GM12878 (cell line): Measurements from ENCODE around the gene ZNF573. TPM values are rescaled to one million over a fixed set of nuclear protein-coding genes. Genes with fewer than 3 reads are reported as not detected.

Source experiments
- ATAC-seq: fragments of 200-7000 bp; cut with Tn5 transposase; 3 replicates; pipeline ENCODE4 v1.9.1; 2020; ENCODE audit warnings: mild to moderate bottlenecking, moderate library complexity
- BruUV-seq: library from RNA; stranded (reverse); fragments of 400-500 nt; replicated peaks from 2 replicates; lab custom pipeline; 2021; lab: Mats Ljungman, UMichigan
- CTCF ChIA-PET: fragments of 300-600 bp; sonication (Branson Sonifier 250); formaldehyde crosslinking; extraction: SDS; loops from one replicate; lab custom pipeline; 2021; ENCODE audit warnings: inconsistent platforms; lab: Yijun Ruan, JAX
- POLR2A ChIA-PET: fragments of 350-600 bp; formaldehyde crosslinking; extraction: SDS; loops from one replicate; lab custom pipeline; 2021; ENCODE audit warnings: inconsistent platforms; lab: Charles Lee
- RAD21 ChIA-PET: fragments of 300-600 bp; sonication (Branson Sonifier 250); formaldehyde crosslinking; loops from one replicate; lab custom pipeline; 2023; ENCODE audit warnings: antibody characterized with exemption; ENCODE audit not compliant: unreplicated experiment; lab: Charles Lee
- SMC1A ChIA-PET: fragments of 300-600 bp; sonication (Branson Sonifier 250); formaldehyde crosslinking; loops from one replicate; lab custom pipeline; 2023; ENCODE audit not compliant: unreplicated experiment, uncharacterized antibody; lab: Charles Lee
- DNase-seq: peaks from one replicate; pipeline ENCODE4 v3.0.0-alpha.2; 2011; ENCODE audit warnings: low read depth, low spot score
- FAIRE-seq: peaks from 3 replicates; lab custom pipeline; 2011; peaks lifted over from hg19 to GRCh38; lab: Jason Lieb, UNC
- H2AFZ ChIP-seq: 2 replicates; pipeline ENCODE4 v1.6.0; 2011; ENCODE audit warnings: low read depth, low read length, control low read depth; ENCODE audit not compliant: control insufficient read depth
- H3K27ac ChIP-seq: 2 replicates; pipeline ENCODE4 v1.5.1; 2011; ENCODE audit warnings: control low read depth; ENCODE audit not compliant: control insufficient read depth, insufficient read depth
- H3K27me3 ChIP-seq, 2 experiments: replicated peaks in 1 of 2; 2 replicates each; pipeline versions ENCODE4 v1.6.0 to v1.6.1; 2011; ENCODE audit warnings: low read length in 1 of 2; ENCODE audit not compliant: control insufficient read depth in 2 of 2, insufficient read depth in 2 of 2
- H3K36me3 ChIP-seq, 2 experiments: 2 replicates each; pipeline ENCODE4 v1.5.1; 2011; ENCODE audit warnings: low read length in 1 of 2; ENCODE audit not compliant: control insufficient read depth in 2 of 2, insufficient read depth in 2 of 2
- H3K4me1 ChIP-seq: 2 replicates; pipeline ENCODE4 v1.6.1; 2011; ENCODE audit warnings: mild to moderate bottlenecking, low read length, moderate library complexity, mixed read lengths; ENCODE audit not compliant: control insufficient read depth, insufficient read depth
- H3K4me2 ChIP-seq: 2 replicates; pipeline ENCODE4 v1.6.0; 2011; ENCODE audit warnings: control low read depth; ENCODE audit not compliant: control insufficient read depth, insufficient read depth
- H3K4me3 ChIP-seq: fragments of 200-600 bp; sonication (generic); 2 replicates; pipeline ENCODE4 v1.5.1; 2016
- H3K79me2 ChIP-seq: 2 replicates; pipeline ENCODE4 v1.6.0; 2011; ENCODE audit warnings: low read length; ENCODE audit not compliant: control insufficient read depth, insufficient read depth
- H3K9ac ChIP-seq: 2 replicates; pipeline ENCODE4 v1.8.0; 2011; ENCODE audit warnings: low read length, control low read depth, mixed read lengths; ENCODE audit not compliant: control insufficient read depth, insufficient read depth
- H3K9me3 ChIP-seq: replicated peaks from 3 replicates; pipeline ENCODE4 v1.5.1; 2011; ENCODE audit warnings: mild to moderate bottlenecking, low read length; ENCODE audit not compliant: control insufficient read depth, insufficient read depth
- H4K20me1 ChIP-seq: 2 replicates; pipeline ENCODE4 v1.6.0; 2011; ENCODE audit not compliant: control insufficient read depth, insufficient read depth
- CREB1 ChIP-seq: IDR thresholded peaks from 2 replicates; pipeline ENCODE4 v1.6.1; 2012; ENCODE audit warnings: low read depth, mild to moderate bottlenecking, inconsistent platforms
- CREM ChIP-seq: IDR thresholded peaks from 2 replicates; pipeline ENCODE4 v1.6.1; 2014; ENCODE audit warnings: antibody characterized with exemption, low read depth
- FOXK2 ChIP-seq: fragments of 450-650 bp; IDR thresholded peaks from 2 replicates; pipeline ENCODE4 v1.6.1; 2017; ENCODE audit warnings: mild to moderate bottlenecking, moderate library complexity
- GATAD2B ChIP-seq: fragments of 450-650 bp; conservative IDR thresholded peaks from 2 replicates; pipeline ENCODE4 v1.6.1; 2017; ENCODE audit warnings: low read depth, mild to moderate bottlenecking, moderate library complexity
- MEF2A ChIP-seq: IDR thresholded peaks from 2 replicates; pipeline ENCODE4 v1.6.1; 2011; ENCODE audit warnings: low read depth, mild to moderate bottlenecking, low read length, moderate library complexity; ENCODE audit not compliant: insufficient read depth
- NFIC ChIP-seq: IDR thresholded peaks from 2 replicates; pipeline ENCODE4 v1.6.1; 2012; ENCODE audit warnings: low read depth, mild to moderate bottlenecking, inconsistent platforms, low read length, moderate library complexity
- TCF7 ChIP-seq: IDR thresholded peaks from 2 replicates; pipeline ENCODE4 v1.6.1; 2014; ENCODE audit warnings: antibody characterized with exemption, borderline replicate concordance
- YBX1 ChIP-seq: fragments of 450-650 bp; IDR thresholded peaks from 2 replicates; pipeline ENCODE4 v1.6.1; 2016; ENCODE audit warnings: antibody characterized with exemption
- ZBED1 ChIP-seq: IDR thresholded peaks from 2 replicates; pipeline ENCODE4 v1.6.1; 2016; ENCODE audit warnings: borderline replicate concordance
- ZNF217 ChIP-seq: fragments of 450-650 bp; IDR thresholded peaks from 2 replicates; pipeline ENCODE4 v1.6.1; 2017; ENCODE audit warnings: antibody characterized with exemption, mild to moderate bottlenecking
- WGBS: methylation state at CpG from one replicate; pipeline ENCODE4 v1.1.6; 2016; ENCODE audit warnings: low lambda C conversion rate; ENCODE audit not compliant: insufficient replicate concordance, insufficient coverage; ENCODE audit errors: missing lambda C conversion rate; 5-methylcytosine and 5-hydroxymethylcytosine counted together
- in situ Hi-C: fragments of 300-500 bp; cut with MboI; formaldehyde crosslinking; loops from 9 replicates; pipeline ENCODE4 v1.14.3; 2018; ENCODE audit warnings: mixed read lengths
- intact Hi-C: fragments of 100-400 bp; cut with micrococcal nuclease; formaldehyde crosslinking; loops from one replicate; pipeline ENCODE4 v1.14.2; 2022; ENCODE audit not compliant: unreplicated experiment
- polyA plus RNA-seq, 11 experiments: library from polyadenylated mRNA; depleted of rRNA in 4 of 11; unstranded in 6 of 11; stranded (reverse) in 5 of 11; fragments of >200 nt; fragmentation: Nextera tagmentation in 4 of 11; fragmentation: Illumina TruSeq in 1 of 11; extraction: Ambion mirVana in 4 of 11; extraction: Trizol in 1 of 11; gene quantifications; 1 replicate in 1 of 11; 2 replicates in 10 of 11; pipeline versions ENCODE4 v1.2.1 to v1.2.3, GENCODE V29; 2011 to 2016; ENCODE audit warnings: inconsistent platforms in 2 of 11, missing spikeins in 2 of 11, low read depth in 1 of 11
- total RNA-seq, 4 experiments: library from RNA; depleted of rRNA in 3 of 4; stranded (reverse); fragments of >200 nt in 3 of 4; fragmentation: Illumina TruSeq in 1 of 4; extraction: Trizol in 1 of 4; gene quantifications; 2 replicates each; pipeline versions ENCODE4 v1.2.1 to v1.2.3, GENCODE V29; 2013 to 2021
- TF ChIP-seq, protein P1 (sequence below): fragments of 450-650 bp; IDR thresholded peaks from 2 replicates; pipeline ENCODE4 v1.6.1; 2017; ENCODE audit warnings: low read depth, mild to moderate bottlenecking, moderate library complexity
- TF ChIP-seq, protein P2 (sequence below): IDR thresholded peaks from 2 replicates; pipeline ENCODE4 v1.6.1; 2012; ENCODE audit warnings: low read depth, low read length, improper control_type of control experiment
- TF ChIP-seq, protein P3 (sequence below): IDR thresholded peaks from 2 replicates; pipeline ENCODE4 v1.6.1; 2011; ENCODE audit warnings: low read depth, mild to moderate bottlenecking, low read length, moderate library complexity, borderline replicate concordance; ENCODE audit errors: extremely low read depth
- TF ChIP-seq, protein P4 (sequence below): fragments of 450-650 bp; formaldehyde crosslinking; IDR thresholded peaks from 2 replicates; pipeline ENCODE4 v1.4.0; 2022; ENCODE audit warnings: mild to moderate bottlenecking, moderate library complexity

The ZNF573 gene
- total and polyA plus RNA-seq, 10 of the 15 experiments (the other 5 are each of a cell fraction or from before 2014, with no cell fraction given) = 0.38 to 5.5 (median 2.4) TPM

- TF ChIP-seq MEF2A (no peak), ZBED1 (no peak)
- TF ChIP-seq, protein P1, sequence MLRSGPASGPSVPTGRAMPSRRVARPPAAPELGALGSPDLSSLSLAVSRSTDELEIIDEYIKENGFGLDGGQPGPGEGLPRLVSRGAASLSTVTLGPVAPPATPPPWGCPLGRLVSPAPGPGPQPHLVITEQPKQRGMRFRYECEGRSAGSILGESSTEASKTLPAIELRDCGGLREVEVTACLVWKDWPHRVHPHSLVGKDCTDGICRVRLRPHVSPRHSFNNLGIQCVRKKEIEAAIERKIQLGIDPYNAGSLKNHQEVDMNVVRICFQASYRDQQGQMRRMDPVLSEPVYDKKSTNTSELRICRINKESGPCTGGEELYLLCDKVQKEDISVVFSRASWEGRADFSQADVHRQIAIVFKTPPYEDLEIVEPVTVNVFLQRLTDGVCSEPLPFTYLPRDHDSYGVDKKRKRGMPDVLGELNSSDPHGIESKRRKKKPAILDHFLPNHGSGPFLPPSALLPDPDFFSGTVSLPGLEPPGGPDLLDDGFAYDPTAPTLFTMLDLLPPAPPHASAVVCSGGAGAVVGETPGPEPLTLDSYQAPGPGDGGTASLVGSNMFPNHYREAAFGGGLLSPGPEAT = no peak
- TF ChIP-seq, protein P2, sequence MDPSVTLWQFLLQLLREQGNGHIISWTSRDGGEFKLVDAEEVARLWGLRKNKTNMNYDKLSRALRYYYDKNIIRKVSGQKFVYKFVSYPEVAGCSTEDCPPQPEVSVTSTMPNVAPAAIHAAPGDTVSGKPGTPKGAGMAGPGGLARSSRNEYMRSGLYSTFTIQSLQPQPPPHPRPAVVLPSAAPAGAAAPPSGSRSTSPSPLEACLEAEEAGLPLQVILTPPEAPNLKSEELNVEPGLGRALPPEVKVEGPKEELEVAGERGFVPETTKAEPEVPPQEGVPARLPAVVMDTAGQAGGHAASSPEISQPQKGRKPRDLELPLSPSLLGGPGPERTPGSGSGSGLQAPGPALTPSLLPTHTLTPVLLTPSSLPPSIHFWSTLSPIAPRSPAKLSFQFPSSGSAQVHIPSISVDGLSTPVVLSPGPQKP = no peak
Measured at GRCh38 chr19:37699057-37699456, 80.3 kb downstream of the ZNF573 start (continued).

DNA sequence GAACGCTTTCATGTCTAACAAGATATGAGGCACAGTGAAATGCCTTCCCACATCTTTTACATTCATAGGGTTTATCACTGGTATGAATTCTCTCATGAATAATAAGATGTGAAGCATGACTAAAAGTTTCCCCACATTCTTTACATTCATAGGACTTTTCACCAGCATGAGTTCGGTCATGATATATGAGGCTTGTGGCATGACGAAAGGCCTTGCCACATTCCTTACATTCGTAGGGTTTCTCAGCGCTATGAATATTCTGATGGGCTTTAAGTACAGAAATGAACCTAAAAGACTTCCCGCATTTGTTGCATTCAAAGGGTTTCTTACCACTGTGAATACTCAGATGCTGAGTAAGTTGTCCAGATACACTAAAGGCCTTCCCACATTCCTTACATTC is 81.2 kb downstream of the ZNF573 start:
- no peaks in the 10 kb centered on the region for H4K20me1 ChIP-seq
- no peak overlapping the region for H3K9ac ChIP-seq
- DNase-seq = no peak
- no peak overlapping the region for H3K27ac ChIP-seq
- no peak overlapping the region for H3K4me2 ChIP-seq
- H3K27me3 ChIP-seq = no peaks in the 10 kb centered on the region
- H3K36me3 ChIP-seq = no peaks in the 10 kb centered on the region; a peak in 2 of 4 replicates
- ChIA-PET CTCF (no interaction called here), SMC1A (no interaction called here), RAD21 (no interaction called here), POLR2A (no interaction called here)
- no peak for ATAC-seq
- BruUV-seq = no TSS peak
- no peaks in the 10 kb centered on the region; the same call in 2 of the 3 replicates for H3K9me3 ChIP-seq
- no peaks in the 10 kb centered on the region for H3K4me1 ChIP-seq
- H2AFZ ChIP-seq = no peak overlapping the region
- H3K4me3 ChIP-seq = no peak overlapping the region
- in situ Hi-C loops (no loop called here), intact Hi-C loops (no loop called here)
- TF ChIP-seq, protein P3, sequence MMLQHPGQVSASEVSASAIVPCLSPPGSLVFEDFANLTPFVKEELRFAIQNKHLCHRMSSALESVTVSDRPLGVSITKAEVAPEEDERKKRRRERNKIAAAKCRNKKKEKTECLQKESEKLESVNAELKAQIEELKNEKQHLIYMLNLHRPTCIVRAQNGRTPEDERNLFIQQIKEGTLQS = no peak
- TF ChIP-seq, protein P4, sequence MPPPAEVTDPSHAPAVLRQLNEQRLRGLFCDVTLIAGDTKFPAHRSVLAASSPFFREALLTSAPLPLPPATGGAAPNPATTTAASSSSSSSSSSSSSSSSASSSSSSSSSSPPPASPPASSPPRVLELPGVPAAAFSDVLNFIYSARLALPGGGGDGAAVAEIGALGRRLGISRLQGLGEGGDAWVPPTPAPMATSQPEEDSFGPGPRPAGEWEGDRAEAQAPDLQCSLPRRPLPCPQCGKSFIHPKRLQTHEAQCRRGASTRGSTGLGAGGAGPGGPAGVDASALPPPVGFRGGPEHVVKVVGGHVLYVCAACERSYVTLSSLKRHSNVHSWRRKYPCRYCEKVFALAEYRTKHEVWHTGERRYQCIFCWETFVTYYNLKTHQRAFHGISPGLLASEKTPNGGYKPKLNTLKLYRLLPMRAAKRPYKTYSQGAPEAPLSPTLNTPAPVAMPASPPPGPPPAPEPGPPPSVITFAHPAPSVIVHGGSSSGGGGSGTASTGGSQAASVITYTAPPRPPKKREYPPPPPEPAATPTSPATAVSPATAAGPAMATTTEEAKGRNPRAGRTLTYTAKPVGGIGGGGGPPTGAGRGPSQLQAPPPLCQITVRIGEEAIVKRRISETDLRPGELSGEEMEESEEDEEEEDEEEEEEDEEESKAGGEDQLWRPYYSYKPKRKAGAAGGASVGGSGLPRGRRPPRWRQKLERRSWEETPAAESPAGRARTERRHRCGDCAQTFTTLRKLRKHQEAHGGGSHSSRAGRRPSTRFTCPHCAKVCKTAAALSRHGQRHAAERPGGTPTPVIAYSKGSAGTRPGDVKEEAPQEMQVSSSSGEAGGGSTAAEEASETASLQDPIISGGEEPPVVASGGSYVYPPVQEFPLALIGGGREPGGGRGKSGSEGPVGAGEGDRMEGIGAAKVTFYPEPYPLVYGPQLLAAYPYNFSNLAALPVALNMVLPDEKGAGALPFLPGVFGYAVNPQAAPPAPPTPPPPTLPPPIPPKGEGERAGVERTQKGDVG (CRISPR knock-in tag) = no peak
- TF ChIP-seq FOXK2 = no peak
- no peak for TF ChIP-seq NFIC
- TF ChIP-seq CREB1 = no peak
- no peak for TF ChIP-seq TCF7
- no peak for TF ChIP-seq ZNF217
- TF ChIP-seq CREM = no peak
- no peak for TF ChIP-seq YBX1
- no peak for TF ChIP-seq GATAD2B
- no peaks in the 10 kb centered on the region for H3K79me2 ChIP-seq
- WGBS = 92% methylated on average over 6 of the region's 6 CpGs
- no peak for FAIRE-seq
